NT2/D1 (cell line): Measurements from ENCODE around the gene KIF3A.

Experiments
- SUZ12 ChIP-seq: IDR thresholded peaks from 2 replicates; pipeline ENCODE4 v1.6.1; 2011; ENCODE audit not compliant: insufficient read length, insufficient read depth; ENCODE audit errors: extremely low read depth
- YY1 ChIP-seq: IDR thresholded peaks from 2 replicates; pipeline ENCODE4 v1.6.1; 2011; ENCODE audit not compliant: insufficient read length, insufficient read depth
- ZNF274 ChIP-seq: IDR thresholded peaks from 2 replicates; pipeline ENCODE4 v1.6.1; 2011; ENCODE audit warnings: mild to moderate bottlenecking, low read depth, low read length

GRCh38 chr5:132756542-132756941 lies 19.2 kb upstream of the KIF3A start:
- no peak for TF ChIP-seq ZNF274
- TF ChIP-seq YY1 = no peak
- TF ChIP-seq SUZ12 = no peak
